GM23338 (cell line): ENCODE measurements around the gene IGSF5. TPM values are rescaled to one million over a fixed set of nuclear protein-coding genes. Genes with fewer than 3 reads are reported as not detected.

Source experiments
- ATAC-seq: fragments of 200-7000 bp; cut with Tn5 transposase; 3 replicates; pipeline ENCODE4 v1.9.1; 2020
- DNase-seq: peaks from one replicate; pipeline ENCODE4 v3.0.0-alpha.2; 2015; ENCODE audit warnings: low spot score
- H2AFZ ChIP-seq: fragments of 200-600 bp; sonication (generic); 2 replicates; pipeline ENCODE4 v1.8.0; 2016; ENCODE audit warnings: antibody characterized with exemption, mild to moderate bottlenecking, moderate library complexity
- H3F3A ChIP-seq: fragments of 200-600 bp; sonication (generic); replicated peaks from 2 replicates; pipeline ENCODE4 v1.8.0; 2017; ENCODE audit warnings: antibody characterized with exemption, mixed run types, low read depth
- H3K27ac ChIP-seq: fragments of 200-600 bp; sonication (generic); 2 replicates; pipeline ENCODE4 v1.6.1; 2016; ENCODE audit warnings: low read depth
- H3K27me3 ChIP-seq: fragments of 200-600 bp; sonication (generic); 2 replicates; pipeline ENCODE4 v1.8.0; 2016; ENCODE audit warnings: mild to moderate bottlenecking, mixed run types, moderate library complexity; ENCODE audit not compliant: insufficient read depth
- H3K36me3 ChIP-seq: fragments of 200-600 bp; sonication (generic); 2 replicates; pipeline ENCODE4 v1.8.0; 2016; ENCODE audit warnings: mild to moderate bottlenecking; ENCODE audit not compliant: insufficient read depth
- H3K4me1 ChIP-seq: fragments of 200-600 bp; sonication (generic); 2 replicates; pipeline ENCODE4 v1.8.0; 2016; ENCODE audit warnings: mild to moderate bottlenecking, moderate library complexity; ENCODE audit not compliant: insufficient read depth
- H3K4me2 ChIP-seq: fragments of 200-600 bp; sonication (generic); 2 replicates; pipeline ENCODE4 v1.7.1; 2017; ENCODE audit warnings: mixed run types
- H3K4me3 ChIP-seq: fragments of 200-600 bp; sonication (generic); 2 replicates; pipeline ENCODE4 v1.6.1; 2016; ENCODE audit warnings: mixed run types
- H3K79me2 ChIP-seq: fragments of 200-600 bp; sonication (generic); replicated peaks from 2 replicates; pipeline ENCODE4 v1.8.0; 2017; ENCODE audit warnings: mild to moderate bottlenecking; ENCODE audit not compliant: insufficient read depth
- H3K9me2 ChIP-seq: fragments of 200-600 bp; sonication (generic); 2 replicates; pipeline ENCODE4 v1.8.0; 2017; ENCODE audit not compliant: insufficient read depth
- H4K20me1 ChIP-seq: fragments of 200-600 bp; sonication (generic); replicated peaks from 2 replicates; pipeline ENCODE4 v1.8.0; 2017; ENCODE audit warnings: mild to moderate bottlenecking; ENCODE audit not compliant: insufficient read depth
- H3K27ac Mint-ChIP-seq: 2 replicates; pipeline ENCODE4 v1.8.0; 2020; ENCODE audit warnings: inconsistent platforms, mild to moderate bottlenecking, moderate library complexity, mixed read lengths
- H3K27me3 Mint-ChIP-seq: 3 replicates; pipeline ENCODE4 v1.8.0; 2022; ENCODE audit warnings: low read depth, mild to moderate bottlenecking, moderate library complexity, mixed read lengths, inconsistent platforms; ENCODE audit not compliant: insufficient read depth, poor library complexity
- H3K36me3 Mint-ChIP-seq: 3 replicates; pipeline ENCODE4 v1.8.0; 2021; ENCODE audit warnings: low read depth, mild to moderate bottlenecking, inconsistent platforms, moderate library complexity, mixed read lengths
- H3K4me1 Mint-ChIP-seq: 3 replicates; pipeline ENCODE4 v1.8.0; 2020; ENCODE audit warnings: mild to moderate bottlenecking, inconsistent platforms, mixed read lengths
- H3K4me3 Mint-ChIP-seq: 3 replicates; pipeline ENCODE4 v1.8.0; 2021; ENCODE audit warnings: moderate library complexity, mild to moderate bottlenecking, inconsistent platforms, mixed read lengths
- H3K9me3 Mint-ChIP-seq: 3 replicates; pipeline ENCODE4 v1.8.0; 2020; ENCODE audit warnings: moderate library complexity, mild to moderate bottlenecking, inconsistent platforms, mixed read lengths
- CREB1 ChIP-seq: fragments of 250-450 bp; sonication (Bioruptor Pico); IDR thresholded peaks from 2 replicates; pipeline ENCODE4 v1.5.0; 2020; ENCODE audit warnings: low read depth, mild to moderate bottlenecking, moderate library complexity
- CTCF ChIP-seq, 2 experiments: fragments of 200-600 bp in 1 of 2; sonication (generic) in 1 of 2; conservative IDR thresholded peaks; 2 replicates each; pipeline versions ENCODE4 v1.5.1 to v1.6.1; 2016 to 2017; ENCODE audit warnings: antibody characterized with exemption in 2 of 2, low read depth in 2 of 2, mild to moderate bottlenecking in 2 of 2, moderate library complexity in 1 of 2
- EZH2 ChIP-seq: fragments of 200-600 bp; sonication (generic); IDR thresholded peaks from one replicate; pipeline ENCODE4 v1.8.0; 2017; ENCODE audit warnings: antibody characterized with exemption, mild to moderate bottlenecking, low read depth; ENCODE audit not compliant: unreplicated experiment
- EZH2phosphoT487 ChIP-seq: fragments of 200-600 bp; sonication (generic); IDR thresholded peaks from one replicate; pipeline ENCODE4 v1.8.1; 2018; ENCODE audit warnings: antibody characterized with exemption; ENCODE audit not compliant: unreplicated experiment
- JUNB ChIP-seq: IDR thresholded peaks from one replicate; pipeline ENCODE4 v1.6.1; 2016; ENCODE audit warnings: antibody characterized with exemption; ENCODE audit not compliant: unreplicated experiment
- NANOG ChIP-seq: IDR thresholded peaks from 2 replicates; pipeline ENCODE4 v1.6.1; 2016; ENCODE audit warnings: antibody characterized with exemption, borderline replicate concordance
- POLR2AphosphoS5 ChIP-seq: IDR thresholded peaks from 2 replicates; pipeline ENCODE4 v1.6.1; 2016; ENCODE audit warnings: antibody characterized with exemption, low read depth
- REST ChIP-seq: IDR thresholded peaks from one replicate; pipeline ENCODE4 v1.6.1; 2018; ENCODE audit warnings: antibody characterized with exemption; ENCODE audit not compliant: unreplicated experiment
- STAT1 ChIP-seq: IDR thresholded peaks from one replicate; pipeline ENCODE4 v1.6.1; 2016; ENCODE audit warnings: antibody characterized with exemption; ENCODE audit not compliant: unreplicated experiment
- ZNF114 ChIP-seq: fragments of 250-450 bp; sonication (Bioruptor Pico); IDR thresholded peaks from 2 replicates; pipeline ENCODE4 v1.5.0; 2020; ENCODE audit warnings: mild to moderate bottlenecking, moderate library complexity
- ZNF331 ChIP-seq: fragments of 250-450 bp; sonication (Bioruptor Pico); IDR thresholded peaks from 2 replicates; pipeline ENCODE4 v1.5.0; 2020; ENCODE audit warnings: low read depth, mild to moderate bottlenecking, moderate library complexity
- polyA plus RNA-seq: library from polyadenylated mRNA; unstranded; fragments of >200 nt; fragmentation: Nextera tagmentation; extraction: Ambion mirVana; gene quantifications from 2 replicates; pipeline ENCODE4 v1.2.1, GENCODE V29; 2016
- total RNA-seq: library from RNA; depleted of rRNA; stranded (reverse); fragments of >200 nt; shearing (Covaris generic); gene quantifications from 2 replicates; pipeline ENCODE4 v1.2.3, GENCODE V29; 2014
- TF ChIP-seq, protein P1 (sequence below): IDR thresholded peaks from 2 replicates; pipeline ENCODE4 v1.6.1; 2016; ENCODE audit warnings: antibody characterized with exemption
- TF ChIP-seq, protein P2 (sequence below): fragments of 250-450 bp; sonication (Bioruptor Pico); IDR thresholded peaks from 2 replicates; pipeline ENCODE4 v1.5.0; 2020; ENCODE audit warnings: mild to moderate bottlenecking, moderate library complexity

Gene IGSF5
- total and polyA plus RNA-seq, 2 experiments from 2014 or later, result 4.4 to 10.1 TPM

DNA sequence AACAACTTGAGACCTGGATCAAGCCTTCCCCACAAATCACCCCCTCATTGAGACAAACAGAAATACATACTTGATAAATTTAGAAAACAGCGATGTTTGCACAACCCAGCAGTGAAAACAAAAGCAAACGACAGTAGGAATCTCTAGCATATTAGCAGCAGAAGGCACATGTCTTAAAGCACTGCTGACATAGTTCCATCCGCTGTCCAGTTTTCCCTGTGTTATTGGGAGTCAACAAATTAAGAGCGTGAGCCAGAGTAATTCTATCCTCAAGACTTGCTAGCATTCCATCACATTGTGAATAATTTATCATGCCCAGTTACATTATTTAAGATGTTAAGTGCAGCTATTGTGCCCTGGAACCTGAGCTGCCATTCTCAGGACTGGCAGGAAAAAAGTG is 55.3 kb downstream of the IGSF5 start:
- H3K36me3 Mint-ChIP-seq, result peaks cover 4% of the 10 kb centered on the region; the same call in 1 of the 3 replicates
- Histone ChIP-seq H3K27me3 (no peaks in the 10 kb centered on the region), H3K4me2 (no peak overlapping the region), H4K20me1 (no peaks in the 10 kb centered on the region), H2AFZ (no peak overlapping the region), H3K4me3 (no peak overlapping the region), H3F3A (no peaks in the 10 kb centered on the region), H3K4me1 (no peaks in the 10 kb centered on the region), H3K9me2 (no peaks in the 10 kb centered on the region), H3K27ac (no peak overlapping the region), H3K79me2 (no peaks in the 10 kb centered on the region), H3K36me3 (no peaks in the 10 kb centered on the region)
- no peak for ATAC-seq
- peaks cover 9% of the 10 kb centered on the region for H3K27me3 Mint-ChIP-seq
- DNase-seq, result no peak
- H3K4me3 Mint-ChIP-seq, result no peak overlapping the region
- no peaks in the 10 kb centered on the region for H3K4me1 Mint-ChIP-seq
- no peaks in the 10 kb centered on the region for H3K9me3 Mint-ChIP-seq
- no peak overlapping the region for H3K27ac Mint-ChIP-seq
- TF ChIP-seq EZH2phosphoT487 (no peak), CREB1 (no peak), EZH2 (no peak), REST (no peak), JUNB (no peak), ZNF114 (CRISPR knock-in tag) (no peak), NANOG (no peak), STAT1 (no peak), ZNF331 (no peak), CTCF (conservative IDR thresholded peaks at IDR 0.05; ENCODE audit: low read depth in 2 of 2) (no peak), POLR2AphosphoS5 (no peak)
- TF ChIP-seq, protein P1, sequence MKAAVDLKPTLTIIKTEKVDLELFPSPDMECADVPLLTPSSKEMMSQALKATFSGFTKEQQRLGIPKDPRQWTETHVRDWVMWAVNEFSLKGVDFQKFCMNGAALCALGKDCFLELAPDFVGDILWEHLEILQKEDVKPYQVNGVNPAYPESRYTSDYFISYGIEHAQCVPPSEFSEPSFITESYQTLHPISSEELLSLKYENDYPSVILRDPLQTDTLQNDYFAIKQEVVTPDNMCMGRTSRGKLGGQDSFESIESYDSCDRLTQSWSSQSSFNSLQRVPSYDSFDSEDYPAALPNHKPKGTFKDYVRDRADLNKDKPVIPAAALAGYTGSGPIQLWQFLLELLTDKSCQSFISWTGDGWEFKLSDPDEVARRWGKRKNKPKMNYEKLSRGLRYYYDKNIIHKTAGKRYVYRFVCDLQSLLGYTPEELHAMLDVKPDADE, result no peak
- TF ChIP-seq, protein P2, sequence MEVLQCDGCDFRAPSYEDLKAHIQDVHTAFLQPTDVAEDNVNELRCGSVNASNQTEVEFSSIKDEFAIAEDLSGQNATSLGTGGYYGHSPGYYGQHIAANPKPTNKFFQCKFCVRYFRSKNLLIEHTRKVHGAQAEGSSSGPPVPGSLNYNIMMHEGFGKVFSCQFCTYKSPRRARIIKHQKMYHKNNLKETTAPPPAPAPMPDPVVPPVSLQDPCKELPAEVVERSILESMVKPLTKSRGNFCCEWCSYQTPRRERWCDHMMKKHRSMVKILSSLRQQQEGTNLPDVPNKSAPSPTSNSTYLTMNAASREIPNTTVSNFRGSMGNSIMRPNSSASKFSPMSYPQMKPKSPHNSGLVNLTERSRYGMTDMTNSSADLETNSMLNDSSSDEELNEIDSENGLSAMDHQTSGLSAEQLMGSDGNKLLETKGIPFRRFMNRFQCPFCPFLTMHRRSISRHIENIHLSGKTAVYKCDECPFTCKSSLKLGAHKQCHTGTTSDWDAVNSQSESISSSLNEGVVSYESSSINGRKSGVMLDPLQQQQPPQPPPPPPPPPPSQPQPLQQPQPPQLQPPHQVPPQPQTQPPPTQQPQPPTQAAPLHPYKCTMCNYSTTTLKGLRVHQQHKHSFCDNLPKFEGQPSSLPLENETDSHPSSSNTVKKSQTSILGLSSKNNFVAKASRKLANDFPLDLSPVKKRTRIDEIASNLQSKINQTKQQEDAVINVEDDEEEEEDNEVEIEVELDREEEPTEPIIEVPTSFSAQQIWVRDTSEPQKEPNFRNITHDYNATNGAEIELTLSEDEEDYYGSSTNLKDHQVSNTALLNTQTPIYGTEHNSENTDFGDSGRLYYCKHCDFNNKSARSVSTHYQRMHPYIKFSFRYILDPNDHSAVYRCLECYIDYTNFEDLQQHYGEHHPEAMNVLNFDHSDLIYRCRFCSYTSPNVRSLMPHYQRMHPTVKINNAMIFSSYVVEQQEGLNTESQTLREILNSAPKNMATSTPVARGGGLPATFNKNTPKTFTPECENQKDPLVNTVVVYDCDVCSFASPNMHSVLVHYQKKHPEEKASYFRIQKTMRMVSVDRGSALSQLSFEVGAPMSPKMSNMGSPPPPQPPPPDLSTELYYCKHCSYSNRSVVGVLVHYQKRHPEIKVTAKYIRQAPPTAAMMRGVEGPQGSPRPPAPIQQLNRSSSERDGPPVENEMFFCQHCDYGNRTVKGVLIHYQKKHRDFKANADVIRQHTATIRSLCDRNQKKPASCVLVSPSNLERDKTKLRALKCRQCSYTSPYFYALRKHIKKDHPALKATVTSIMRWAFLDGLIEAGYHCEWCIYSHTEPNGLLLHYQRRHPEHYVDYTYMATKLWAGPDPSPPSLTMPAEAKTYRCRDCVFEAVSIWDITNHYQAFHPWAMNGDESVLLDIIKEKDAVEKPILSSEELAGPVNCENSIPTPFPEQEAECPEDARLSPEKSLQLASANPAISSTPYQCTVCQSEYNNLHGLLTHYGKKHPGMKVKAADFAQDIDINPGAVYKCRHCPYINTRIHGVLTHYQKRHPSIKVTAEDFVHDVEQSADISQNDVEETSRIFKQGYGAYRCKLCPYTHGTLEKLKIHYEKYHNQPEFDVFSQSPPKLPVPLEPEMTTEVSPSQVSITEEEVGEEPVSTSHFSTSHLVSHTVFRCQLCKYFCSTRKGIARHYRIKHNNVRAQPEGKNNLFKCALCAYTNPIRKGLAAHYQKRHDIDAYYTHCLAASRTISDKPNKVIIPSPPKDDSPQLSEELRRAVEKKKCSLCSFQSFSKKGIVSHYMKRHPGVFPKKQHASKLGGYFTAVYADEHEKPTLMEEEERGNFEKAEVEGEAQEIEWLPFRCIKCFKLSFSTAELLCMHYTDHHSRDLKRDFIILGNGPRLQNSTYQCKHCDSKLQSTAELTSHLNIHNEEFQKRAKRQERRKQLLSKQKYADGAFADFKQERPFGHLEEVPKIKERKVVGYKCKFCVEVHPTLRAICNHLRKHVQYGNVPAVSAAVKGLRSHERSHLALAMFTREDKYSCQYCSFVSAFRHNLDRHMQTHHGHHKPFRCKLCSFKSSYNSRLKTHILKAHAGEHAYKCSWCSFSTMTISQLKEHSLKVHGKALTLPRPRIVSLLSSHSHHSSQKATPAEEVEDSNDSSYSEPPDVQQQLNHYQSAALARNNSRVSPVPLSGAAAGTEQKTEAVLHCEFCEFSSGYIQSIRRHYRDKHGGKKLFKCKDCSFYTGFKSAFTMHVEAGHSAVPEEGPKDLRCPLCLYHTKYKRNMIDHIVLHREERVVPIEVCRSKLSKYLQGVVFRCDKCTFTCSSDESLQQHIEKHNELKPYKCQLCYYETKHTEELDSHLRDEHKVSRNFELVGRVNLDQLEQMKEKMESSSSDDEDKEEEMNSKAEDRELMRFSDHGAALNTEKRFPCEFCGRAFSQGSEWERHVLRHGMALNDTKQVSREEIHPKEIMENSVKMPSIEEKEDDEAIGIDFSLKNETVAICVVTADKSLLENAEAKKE (CRISPR knock-in tag), result no peak
